Activated T-cell treated with anti-CD3 and anti-CD28 coated beads, Interleukin-2, amount 50 U/mL, for 72 hours (primary cell): Measurements from ENCODE around the gene NRCAM. TPM values are rescaled to one million over a fixed set of nuclear protein-coding genes. Genes with fewer than 3 reads are reported as not detected.
A peak's percentile ranks its signal among the peaks of the same experiment; 100 is the strongest.

Experiments
- ATAC-seq, 2 donors: fragments of 150-1000 bp; cut with Tn5 transposase; replicated peaks in 1 of 2; 2 replicates each; pipeline ENCODE4 v1.10.0; 2021; ENCODE audit warnings: moderate library complexity in 2 of 2, mild to moderate bottlenecking in 1 of 2
- DNase-seq, 2 donors: peaks; one replicate each; pipeline ENCODE4 v3.0.0; 2021 to 2022; ENCODE audit warnings: mixed read lengths in 1 of 2
- H3K27ac Mint-ChIP-seq: one replicate; pipeline ENCODE4 v1.8.0; 2022; ENCODE audit warnings: mild to moderate bottlenecking, moderate library complexity, mixed read lengths
- H3K27me3 Mint-ChIP-seq: one replicate; pipeline ENCODE4 v1.8.0; 2022; ENCODE audit warnings: low read depth, mixed read lengths
- H3K36me3 Mint-ChIP-seq, 2 donors: one replicate each; pipeline ENCODE4 v1.8.0; 2022; ENCODE audit warnings: mixed read lengths in 2 of 2, mild to moderate bottlenecking in 1 of 2; ENCODE audit not compliant: insufficient read depth in 2 of 2
- H3K4me1 Mint-ChIP-seq: one replicate; pipeline ENCODE4 v1.8.0; 2022; ENCODE audit warnings: low read depth, mixed read lengths
- H3K4me3 Mint-ChIP-seq, 2 donors: one replicate each; pipeline ENCODE4 v1.8.0; 2022; ENCODE audit warnings: mild to moderate bottlenecking in 2 of 2, mixed read lengths in 2 of 2, moderate library complexity in 2 of 2
- H3K9me3 Mint-ChIP-seq, 2 donors: one replicate each; pipeline ENCODE4 v1.8.0; 2022; ENCODE audit warnings: mixed read lengths in 2 of 2
- total RNA-seq, 2 donors: library from RNA; stranded (reverse); gene quantifications; one replicate each; pipeline ENCODE4 v1.2.3, GENCODE V29; 2022

NRCAM gene
- total RNA-seq, 2 donors from 2014 or later: 2.5 to 4.1 TPM

DNA sequence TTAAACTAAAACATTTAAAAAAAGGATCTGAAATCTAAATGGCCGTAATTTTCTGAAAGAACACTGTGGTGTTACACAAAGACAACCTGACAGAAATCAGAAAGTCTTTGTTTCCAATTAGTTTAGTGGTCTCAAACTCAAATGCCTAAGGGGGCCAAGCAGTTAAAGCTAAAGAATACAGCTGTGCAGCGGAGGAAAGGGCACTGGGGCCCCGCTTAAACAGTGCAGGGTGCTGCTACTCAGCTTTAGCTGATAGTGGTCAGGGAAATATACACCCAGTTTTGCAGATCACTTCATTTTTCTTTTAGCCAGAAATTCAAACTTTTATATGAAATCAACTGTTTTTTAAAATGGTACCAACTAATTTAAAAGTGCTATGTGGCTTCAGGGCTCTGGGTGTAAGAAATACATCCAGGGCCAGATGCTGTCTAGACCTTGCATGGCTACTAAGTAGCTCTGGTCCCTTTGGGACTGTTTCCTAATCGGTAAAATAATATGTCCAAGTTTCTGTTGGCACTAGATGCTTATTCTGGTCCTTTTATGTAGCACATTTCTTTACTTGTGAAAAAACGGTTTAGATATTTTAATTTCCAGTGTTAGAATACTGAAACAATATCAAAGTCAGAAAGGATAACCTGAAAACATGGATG, 164.3 kb downstream of the NRCAM start:
- H3K4me1 Mint-ChIP-seq: peaks cover 17% of the 10 kb centered on the region
- no peaks in the 10 kb centered on the region for H3K9me3 Mint-ChIP-seq
- ATAC-seq (no peak), DNase-seq (no peak)
- no peak overlapping the region for H3K4me3 Mint-ChIP-seq
- no peak overlapping the region for H3K27ac Mint-ChIP-seq
- H3K36me3 Mint-ChIP-seq: no peaks in the 10 kb centered on the region
- peaks cover 12% of the 10 kb centered on the region for H3K27me3 Mint-ChIP-seq

DNA sequence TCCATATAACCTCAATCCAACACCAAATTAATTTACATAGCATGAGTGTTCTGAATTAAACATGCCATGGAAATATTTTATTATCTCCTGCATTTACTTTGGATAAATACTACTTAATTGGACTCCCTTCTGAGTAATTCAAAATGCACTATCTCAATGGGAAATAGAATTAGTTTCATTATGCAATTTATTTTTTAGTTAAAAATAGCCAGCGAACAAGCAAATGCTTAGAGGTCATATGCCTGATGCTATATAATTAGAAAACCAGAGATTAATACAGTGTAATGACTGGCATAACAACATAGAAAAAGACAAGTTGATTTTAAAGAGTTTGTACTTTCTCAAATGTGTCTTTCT, 165.1 kb downstream of the NRCAM start:
- H3K9me3 Mint-ChIP-seq: no peaks in the 10 kb centered on the region
- peaks cover 13% of the 10 kb centered on the region for H3K27me3 Mint-ChIP-seq
- no peak for ATAC-seq
- H3K36me3 Mint-ChIP-seq: no peaks in the 10 kb centered on the region
- no peak for DNase-seq
- H3K4me1 Mint-ChIP-seq: peaks cover 17% of the 10 kb centered on the region
- no peak overlapping the region for H3K27ac Mint-ChIP-seq
- no peak overlapping the region for H3K4me3 Mint-ChIP-seq

DNA sequence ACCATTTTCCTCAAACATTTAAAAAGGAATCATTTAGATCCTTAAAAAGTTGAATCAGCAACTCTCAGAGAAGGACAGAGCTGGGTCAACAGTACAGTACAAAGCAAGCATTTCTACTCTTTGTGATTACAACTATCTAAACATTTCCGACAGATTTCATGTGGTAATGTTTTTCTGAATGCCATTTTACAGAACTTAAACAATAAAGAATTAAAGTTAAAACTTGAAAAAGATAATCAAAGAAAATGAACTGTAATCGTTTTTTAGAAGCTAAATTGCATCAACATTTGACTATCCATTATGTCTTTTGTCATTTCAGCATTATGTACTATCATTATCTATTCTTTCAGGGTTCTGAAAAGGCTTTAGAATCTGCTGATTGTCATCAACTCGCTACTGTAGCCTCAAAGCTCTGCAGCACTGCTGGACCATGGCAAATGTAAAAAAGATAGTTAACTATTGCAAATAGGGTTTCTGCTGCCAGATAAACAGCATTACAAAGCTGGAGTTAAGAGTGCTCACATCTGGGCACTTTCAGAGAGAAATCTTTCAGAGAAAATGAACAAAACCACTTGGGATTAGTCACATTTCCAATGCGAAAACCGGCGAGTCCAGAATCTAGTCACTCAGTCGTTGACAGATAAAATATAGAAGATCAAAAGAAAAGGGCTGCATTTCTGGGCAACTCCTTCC, 165.6 kb downstream of the NRCAM start:
- Mint-ChIP-seq H3K36me3 (no peaks in the 10 kb centered on the region), H3K27me3 (peaks cover 13% of the 10 kb centered on the region), H3K27ac (no peak overlapping the region), H3K9me3 (no peaks in the 10 kb centered on the region), H3K4me3 (no peak overlapping the region), H3K4me1 (peaks cover 17% of the 10 kb centered on the region)
- DNase-seq: no peak
- no peak for ATAC-seq

DNA sequence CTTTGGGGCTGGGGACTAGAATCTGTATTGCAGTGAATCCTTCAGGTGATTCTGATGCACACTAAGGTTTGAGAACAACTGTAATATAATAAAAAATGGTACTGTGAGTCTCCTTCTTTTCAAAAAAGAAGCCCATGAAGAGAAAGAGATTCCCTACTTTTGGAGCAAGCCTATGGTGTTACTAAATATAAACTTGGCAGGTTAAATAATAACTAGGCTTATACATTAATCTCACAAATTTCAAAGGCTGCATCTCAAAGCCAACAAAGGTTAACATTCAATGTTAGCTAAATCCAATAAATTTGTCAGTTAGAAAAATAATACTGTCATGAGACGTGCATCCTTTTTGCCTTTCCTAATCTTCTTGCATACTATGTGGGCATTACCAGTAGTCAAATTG, 166.4 kb downstream of the NRCAM start:
- no peak for ATAC-seq
- Mint-ChIP-seq H3K4me3 (no peak overlapping the region), H3K27ac (no peak overlapping the region), H3K9me3 (no peaks in the 10 kb centered on the region), H3K27me3 (peaks cover 13% of the 10 kb centered on the region), H3K36me3 (no peaks in the 10 kb centered on the region), H3K4me1 (peaks cover 24% of the 10 kb centered on the region)
- no peak for DNase-seq

DNA sequence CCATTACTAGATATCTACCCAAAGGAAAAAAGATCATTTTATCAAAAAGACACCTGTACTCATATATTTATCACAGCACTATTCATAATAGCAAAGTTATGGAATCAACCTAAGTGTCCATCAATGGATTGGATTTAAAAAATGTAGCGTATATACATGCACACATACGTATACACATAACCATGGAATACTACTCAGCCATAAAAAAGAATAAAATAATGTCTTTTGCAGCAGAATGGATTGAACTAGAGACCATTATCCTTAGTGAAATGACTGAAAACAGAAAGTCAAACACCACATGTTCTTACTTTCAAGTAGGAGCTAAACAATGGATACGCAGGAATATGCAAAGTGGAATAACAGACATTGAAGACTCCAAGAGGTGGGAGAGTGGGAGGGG, 168.4 kb downstream of the NRCAM start:
- Mint-ChIP-seq H3K4me3 (no peak overlapping the region), H3K27me3 (peaks cover 20% of the 10 kb centered on the region)

DNA sequence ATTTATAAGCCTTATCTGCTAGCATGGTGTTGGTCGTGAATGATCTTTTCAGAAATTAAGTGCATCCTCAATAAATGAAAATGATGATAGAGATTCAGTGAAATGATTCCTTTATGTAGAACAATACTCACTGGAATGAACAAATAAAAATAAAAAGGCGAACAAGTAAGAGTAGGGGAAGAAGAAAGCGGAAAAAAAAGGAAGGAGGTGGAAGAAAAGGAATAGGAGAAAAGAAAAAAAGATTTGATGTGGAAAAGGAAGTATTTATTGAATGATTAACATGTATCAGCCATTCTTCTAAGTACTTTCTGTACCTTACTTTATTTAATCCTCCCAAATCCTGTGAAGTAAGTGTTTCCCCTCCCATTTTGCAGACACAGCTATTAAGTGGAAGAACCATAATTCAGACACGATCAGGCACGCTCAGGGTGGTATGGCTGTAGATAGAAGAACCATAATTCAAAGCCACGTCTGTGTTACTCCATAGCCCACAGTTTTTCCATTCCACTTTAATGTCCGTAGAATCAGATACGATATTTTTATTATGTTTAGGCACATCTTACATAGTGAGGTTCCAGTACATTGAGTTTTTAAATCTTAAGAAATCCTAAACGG, 169.8 kb downstream of the NRCAM start:
- no peaks in the 10 kb centered on the region for H3K36me3 Mint-ChIP-seq
- no peaks in the 10 kb centered on the region for H3K9me3 Mint-ChIP-seq
- H3K27ac Mint-ChIP-seq: no peak overlapping the region
- H3K4me1 Mint-ChIP-seq: peaks cover 33% of the 10 kb centered on the region
- H3K4me3 Mint-ChIP-seq: no peak overlapping the region
- DNase-seq (no peak), ATAC-seq (no peak)
- H3K27me3 Mint-ChIP-seq: peaks cover 21% of the 10 kb centered on the region

More for the DNA sequence above, 168.4 kb downstream of the NRCAM start:
- H3K4me1 Mint-ChIP-seq: peaks cover 36% of the 10 kb centered on the region
- H3K9me3 Mint-ChIP-seq: no peaks in the 10 kb centered on the region
- H3K27ac Mint-ChIP-seq: no peak overlapping the region
- no peak for DNase-seq
- H3K36me3 Mint-ChIP-seq: no peaks in the 10 kb centered on the region
- ATAC-seq: no peak

DNA sequence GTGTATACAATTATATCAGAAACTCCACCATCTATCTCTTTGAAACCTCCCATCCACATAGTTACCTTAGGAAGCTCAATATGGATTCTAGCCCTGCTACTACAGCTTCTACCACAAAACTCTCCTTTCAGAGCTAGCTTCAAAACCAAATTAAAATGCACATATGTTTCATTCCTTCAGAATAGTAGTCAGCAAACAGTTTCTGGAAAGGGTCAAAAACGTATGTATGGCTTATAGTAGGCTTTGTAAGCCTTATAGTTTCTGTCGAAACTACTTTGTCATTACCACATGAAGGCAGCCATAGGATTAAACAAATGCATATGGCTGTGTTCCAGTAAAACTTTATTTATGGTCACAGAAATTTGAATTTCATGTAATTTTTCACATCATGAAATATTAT, 170.5 kb downstream of the NRCAM start:
- no peaks in the 10 kb centered on the region for H3K36me3 Mint-ChIP-seq
- H3K27ac Mint-ChIP-seq: no peak overlapping the region
- ATAC-seq (no peak), DNase-seq (no peak)
- peaks cover 21% of the 10 kb centered on the region for H3K27me3 Mint-ChIP-seq
- peaks cover 27% of the 10 kb centered on the region for H3K4me1 Mint-ChIP-seq
- H3K9me3 Mint-ChIP-seq: no peaks in the 10 kb centered on the region
- H3K4me3 Mint-ChIP-seq: no peak overlapping the region

DNA sequence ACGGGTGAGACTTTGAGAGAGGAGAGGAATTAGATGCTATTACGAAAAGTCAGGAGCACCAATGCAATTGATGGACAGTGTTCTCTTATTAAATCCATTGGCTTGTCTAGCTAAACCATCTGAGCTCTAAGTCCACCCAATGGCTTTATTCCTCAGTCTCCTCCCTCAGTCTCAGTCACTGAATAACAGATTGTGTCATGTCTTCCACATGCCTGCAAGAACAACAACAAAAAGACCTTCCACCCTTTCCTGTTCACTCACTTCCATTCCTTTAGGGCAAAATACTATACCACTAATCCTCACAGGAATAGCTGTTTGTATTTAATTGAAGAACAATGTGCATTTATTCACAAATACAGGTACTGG, 171.2 kb downstream of the NRCAM start:
- H3K4me3 Mint-ChIP-seq: no peak overlapping the region
- H3K36me3 Mint-ChIP-seq: no peaks in the 10 kb centered on the region
- H3K9me3 Mint-ChIP-seq: no peaks in the 10 kb centered on the region
- H3K27ac Mint-ChIP-seq: no peak overlapping the region
- DNase-seq (no peak), ATAC-seq (peak in 1 of 2 donors; percentile 39)
- H3K27me3 Mint-ChIP-seq: peaks cover 21% of the 10 kb centered on the region
- H3K4me1 Mint-ChIP-seq: peaks cover 25% of the 10 kb centered on the region

DNA sequence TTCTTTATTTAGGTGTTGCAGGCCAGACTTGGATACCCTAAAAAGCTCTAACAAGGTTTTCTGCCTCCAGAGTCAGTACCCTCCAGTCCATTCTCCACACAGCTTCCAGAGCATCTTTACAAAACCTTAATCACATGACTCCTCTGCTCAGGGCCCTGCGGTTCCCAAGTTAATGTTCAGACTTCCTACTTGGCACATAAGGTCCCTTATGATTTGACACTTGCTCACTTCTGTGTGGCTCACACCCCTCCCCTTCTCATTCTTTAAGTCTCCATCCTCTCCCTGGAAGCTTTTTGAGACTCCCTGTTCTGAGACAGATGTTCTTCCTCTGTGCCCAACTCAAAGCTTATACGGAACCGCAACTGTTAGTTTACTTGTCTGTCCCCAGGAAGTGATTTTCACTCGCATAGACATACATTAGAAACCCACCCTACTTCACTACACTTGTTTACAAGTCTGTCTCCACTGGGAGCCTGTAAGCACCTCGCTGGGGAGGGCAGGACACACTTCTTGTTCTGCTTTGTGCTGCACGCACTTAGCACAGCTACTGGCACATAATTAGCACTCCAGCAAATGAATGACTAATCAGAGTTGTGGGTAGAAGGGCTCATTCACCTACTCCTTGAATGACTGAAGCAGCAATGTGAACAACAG, 171.8 kb downstream of the NRCAM start:
- peak; percentile 95 to 98 for ATAC-seq
- DNase-seq: peak; percentile 28 to 39
- no peaks in the 10 kb centered on the region for H3K9me3 Mint-ChIP-seq
- peaks cover 25% of the 10 kb centered on the region for H3K4me1 Mint-ChIP-seq
- peak overlapping the region; percentile 40 for H3K27ac Mint-ChIP-seq
- peaks cover 21% of the 10 kb centered on the region for H3K27me3 Mint-ChIP-seq
- H3K4me3 Mint-ChIP-seq: peak overlapping the region; percentile 42 to 62
- no peaks in the 10 kb centered on the region for H3K36me3 Mint-ChIP-seq

DNA sequence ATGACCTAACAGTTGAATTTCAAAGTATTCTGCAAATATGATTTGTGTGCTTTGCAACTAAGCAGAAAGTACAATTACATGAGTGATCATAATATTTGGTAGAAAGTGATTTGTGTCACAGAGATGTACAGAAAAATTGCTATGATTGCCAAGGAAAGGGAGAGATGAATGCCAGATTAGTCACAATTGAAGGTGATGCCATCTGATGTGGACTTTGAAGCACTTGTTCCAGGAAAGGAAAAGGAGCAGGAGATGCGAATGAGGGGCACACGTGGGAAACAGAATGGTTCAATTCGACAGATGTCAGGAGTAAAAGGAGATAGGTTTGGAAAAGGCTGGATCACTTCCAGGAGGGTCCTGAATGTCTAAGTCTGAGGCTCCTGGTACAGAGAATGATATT, 173.0 kb downstream of the NRCAM start:
- Mint-ChIP-seq H3K4me1 (peaks cover 25% of the 10 kb centered on the region), H3K4me3 (no peak overlapping the region), H3K27ac (no peak overlapping the region), H3K36me3 (no peaks in the 10 kb centered on the region), H3K27me3 (peaks cover 21% of the 10 kb centered on the region), H3K9me3 (no peaks in the 10 kb centered on the region)
- ATAC-seq (no peak), DNase-seq (no peak)

DNA sequence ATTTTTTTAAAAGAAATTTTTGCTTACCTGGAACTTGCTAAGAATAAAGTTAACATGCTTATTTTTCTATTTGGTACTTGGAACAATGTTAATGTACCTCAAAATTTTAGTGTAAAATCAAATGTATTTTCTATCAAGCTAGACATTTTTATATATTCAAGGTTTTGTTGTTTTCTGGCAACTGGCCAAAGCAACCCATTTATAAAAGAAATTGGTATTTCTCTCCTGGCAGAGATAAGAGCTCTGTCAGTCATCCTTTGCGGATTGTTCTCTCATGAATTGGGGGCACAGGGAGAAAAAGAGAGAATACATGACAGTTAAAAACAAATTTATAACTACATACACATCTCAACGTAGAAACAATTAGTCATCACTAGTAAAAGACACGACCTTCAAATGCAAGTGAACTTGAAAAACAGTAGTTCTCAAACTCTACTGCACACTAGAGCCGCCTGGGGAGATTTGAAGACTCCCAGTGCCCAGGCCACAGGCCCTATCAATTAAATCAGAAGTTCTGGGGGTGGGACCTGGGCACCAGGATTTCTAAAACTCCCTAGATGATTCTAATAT, 173.7 kb downstream of the NRCAM start:
- no peak overlapping the region for H3K4me3 Mint-ChIP-seq
- H3K36me3 Mint-ChIP-seq: no peaks in the 10 kb centered on the region
- no peak overlapping the region for H3K27ac Mint-ChIP-seq
- H3K27me3 Mint-ChIP-seq: peaks cover 21% of the 10 kb centered on the region
- ATAC-seq: no peak
- H3K4me1 Mint-ChIP-seq: peaks cover 25% of the 10 kb centered on the region
- no peaks in the 10 kb centered on the region for H3K9me3 Mint-ChIP-seq
- DNase-seq: no peak

DNA sequence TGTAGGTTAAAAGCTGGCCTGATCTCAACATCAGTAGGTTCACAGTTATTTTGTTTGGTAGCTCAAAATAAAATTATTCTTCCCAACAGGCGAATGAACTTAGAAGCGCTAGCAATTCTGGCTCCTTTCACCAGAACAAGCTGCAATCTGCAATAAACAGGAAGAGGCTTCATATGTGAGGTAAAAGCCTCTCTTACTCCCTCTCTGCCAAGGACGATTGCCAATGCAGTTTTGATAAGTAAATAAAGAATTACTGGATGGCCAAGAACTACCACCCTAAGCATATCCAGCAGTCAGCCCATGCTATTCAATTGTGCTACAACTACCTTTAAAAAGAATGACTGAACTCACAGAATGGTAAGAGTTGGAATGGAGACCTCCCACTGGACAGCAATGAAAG, 176.1 kb downstream of the NRCAM start:
- H3K27me3 Mint-ChIP-seq: peaks cover 24% of the 10 kb centered on the region
- H3K4me3 Mint-ChIP-seq: no peak overlapping the region
- peaks cover 21% of the 10 kb centered on the region for H3K4me1 Mint-ChIP-seq
- DNase-seq: no peak
- peaks cover 0 to 2% of the 10 kb centered on the region in 2 donors for H3K36me3 Mint-ChIP-seq
- no peak overlapping the region for H3K27ac Mint-ChIP-seq
- peaks cover 0 to 9% of the 10 kb centered on the region in 2 donors for H3K9me3 Mint-ChIP-seq
- ATAC-seq: no peak

DNA sequence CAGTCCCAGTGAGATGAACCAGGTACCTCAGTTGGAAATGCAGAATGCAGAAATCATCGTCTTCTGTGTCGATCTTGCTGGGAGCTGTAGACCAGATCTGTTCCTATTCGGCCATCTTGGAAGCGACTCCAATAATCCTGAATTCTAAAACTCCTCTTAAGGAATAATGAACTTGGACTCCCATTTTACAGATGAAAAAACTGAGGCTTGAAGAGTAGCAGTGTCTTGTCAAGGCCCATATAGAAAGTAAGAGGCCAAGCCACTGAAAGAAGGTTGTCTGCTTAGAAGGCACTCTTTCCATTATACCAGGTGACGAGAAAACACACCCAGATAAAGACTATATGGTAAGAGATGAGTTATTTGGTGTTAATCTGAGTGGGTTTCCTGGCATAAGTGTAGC, 177.5 kb downstream of the NRCAM start:
- H3K4me3 Mint-ChIP-seq: no peak overlapping the region
- H3K27ac Mint-ChIP-seq: no peak overlapping the region
- H3K27me3 Mint-ChIP-seq: peaks cover 17% of the 10 kb centered on the region
- peaks cover 0 to 2% of the 10 kb centered on the region in 2 donors for H3K36me3 Mint-ChIP-seq
- peaks cover 0 to 15% of the 10 kb centered on the region in 2 donors for H3K9me3 Mint-ChIP-seq
- DNase-seq (no peak), ATAC-seq (no peak)
- H3K4me1 Mint-ChIP-seq: peaks cover 7% of the 10 kb centered on the region
